ENCODE data around the gene EPHA5. TPM values are rescaled to one million over a fixed set of nuclear protein-coding genes. Genes with fewer than 3 reads are reported as not detected.

Gene EPHA5
- total RNA-seq, 4 donors from 2014 or later = 0.23 to 0.58 (median 0.37) TPM

GRCh38 chr4:65589331-65589730, 81.0 kb downstream of the EPHA5 start:
- 73% methylated on average over 1 of the region's 1 CpG for whole genome bisulfite sequencing
- no peaks in the 10 kb centered on the region for H3K27me3 ChIP-seq
- H3K4me1 ChIP-seq = no peaks in the 10 kb centered on the region
- no peaks in the 10 kb centered on the region for H3K9me3 ChIP-seq
- TF ChIP-seq POLR2A (IDR thresholded peaks at IDR 0.05; ENCODE audit: low read depth) (no peak), CTCF (IDR thresholded peaks at IDR 0.05) (no peak), POLR2AphosphoS5 (IDR thresholded peaks at IDR 0.05) (no peak), EP300 (IDR thresholded peaks at IDR 0.05) (no peak)
- no peak for DNase-seq (ENCODE audit: extremely low spot score)
- no peak overlapping the region for H3K4me3 ChIP-seq
- H3K36me3 ChIP-seq = no peaks in the 10 kb centered on the region
- intact Hi-C loops (cut with DNase I) = no loop called here
- no peak overlapping the region for H3K27ac ChIP-seq (replicated peaks in 1 of 4)

DNA sequence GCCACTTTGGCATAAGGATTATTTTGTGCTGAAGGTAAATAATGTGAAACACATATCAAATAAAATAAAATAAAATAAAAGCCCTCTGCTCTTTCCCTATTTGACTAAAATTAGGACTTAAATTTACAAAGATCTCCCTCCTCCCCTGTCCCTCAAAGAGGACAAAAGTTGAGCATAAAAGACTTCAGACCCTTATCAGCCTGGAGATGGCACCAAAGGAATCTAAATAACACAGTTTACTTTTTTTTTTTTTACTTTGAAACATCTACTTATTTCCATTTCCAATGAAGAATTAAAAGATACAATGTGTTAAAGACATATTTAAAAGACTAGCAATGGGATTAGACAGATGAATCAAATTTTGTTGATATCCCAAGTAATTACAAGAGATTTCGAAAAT, 89.7 kb downstream of the EPHA5 start:
- TF ChIP-seq CTCF (IDR thresholded peaks at IDR 0.05) = no peak
- TF ChIP-seq POLR2A (IDR thresholded peaks at IDR 0.05; ENCODE audit: low read depth) = no peak
- TF ChIP-seq EP300 (IDR thresholded peaks at IDR 0.05) = no peak
- TF ChIP-seq POLR2AphosphoS5 (IDR thresholded peaks at IDR 0.05) = no peak
- Histone ChIP-seq H3K27me3 (no peaks in the 10 kb centered on the region), H3K4me1 (no peaks in the 10 kb centered on the region), H3K36me3 (no peaks in the 10 kb centered on the region), H3K4me3 (no peak overlapping the region), H3K9me3 (no peaks in the 10 kb centered on the region), H3K27ac (replicated peaks in 1 of 4) (no peak overlapping the region)
- no peak for DNase-seq (ENCODE audit: extremely low spot score)
- intact Hi-C loops (cut with DNase I) = no loop called here
- WGBS = 95% methylated on average over 1 of the region's 1 CpG

DNA sequence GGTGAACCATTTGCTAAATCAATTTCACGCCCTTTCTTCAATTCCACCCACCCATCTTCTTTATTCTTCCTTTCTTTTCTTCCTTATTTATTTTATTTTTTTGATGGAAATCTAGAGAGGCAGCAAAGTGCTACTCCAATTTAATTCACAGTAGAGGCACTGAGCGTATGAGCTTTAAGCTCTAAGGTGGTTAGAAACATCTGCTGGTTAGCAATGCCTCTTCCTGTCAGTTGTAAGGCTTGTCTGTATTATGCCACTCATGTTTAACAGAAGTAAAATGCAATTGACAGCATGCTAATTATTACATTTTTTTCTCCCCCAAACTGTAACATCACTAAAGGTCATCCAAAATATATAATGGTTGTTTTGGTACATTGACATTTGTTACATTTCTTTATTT, 103.8 kb downstream of the EPHA5 start:
- Histone ChIP-seq H3K4me3 (no peak overlapping the region), H3K27me3 (no peaks in the 10 kb centered on the region), H3K4me1 (no peaks in the 10 kb centered on the region), H3K36me3 (no peaks in the 10 kb centered on the region), H3K27ac (replicated peaks in 1 of 4) (no peak overlapping the region), H3K9me3 (no peaks in the 10 kb centered on the region)
- TF ChIP-seq POLR2AphosphoS5 (IDR thresholded peaks at IDR 0.05) (no peak), POLR2A (IDR thresholded peaks at IDR 0.05; ENCODE audit: low read depth) (no peak), CTCF (IDR thresholded peaks at IDR 0.05) (no peak), EP300 (IDR thresholded peaks at IDR 0.05) (no peak)
- intact Hi-C loops (cut with DNase I) = no loop called here
- WGBS = 79% methylated on average over 2 of the region's 2 CpGs
- no peak for DNase-seq (ENCODE audit: extremely low spot score)

GRCh38 chr4:65561164-65561563, 109.1 kb downstream of the EPHA5 start:
- TF ChIP-seq CTCF (IDR thresholded peaks at IDR 0.05) (no peak), POLR2A (IDR thresholded peaks at IDR 0.05; ENCODE audit: low read depth) (no peak), EP300 (IDR thresholded peaks at IDR 0.05) (no peak), POLR2AphosphoS5 (IDR thresholded peaks at IDR 0.05) (no peak)
- DNase-seq (ENCODE audit: extremely low spot score) = no peak
- no peaks in the 10 kb centered on the region for H3K36me3 ChIP-seq
- no peaks in the 10 kb centered on the region for H3K9me3 ChIP-seq
- no peak overlapping the region for H3K27ac ChIP-seq (replicated peaks in 1 of 4)
- H3K4me1 ChIP-seq = no peaks in the 10 kb centered on the region
- no peak overlapping the region for H3K4me3 ChIP-seq
- intact Hi-C loops (cut with DNase I) = no loop called here
- no peaks in the 10 kb centered on the region for H3K27me3 ChIP-seq
- 62% methylated on average over 2 of the region's 2 CpGs for WGBS

- H3K27me3 ChIP-seq = no peaks in the 10 kb centered on the region
- H3K27ac ChIP-seq (replicated peaks in 1 of 4) = no peak overlapping the region
- no peaks in the 10 kb centered on the region for H3K36me3 ChIP-seq
- 38% methylated on average over 4 of the region's 4 CpGs for WGBS
- H3K9me3 ChIP-seq = no peaks in the 10 kb centered on the region
- H3K4me1 ChIP-seq = no peaks in the 10 kb centered on the region
- TF ChIP-seq POLR2A (IDR thresholded peaks at IDR 0.05; ENCODE audit: low read depth) (no peak), POLR2AphosphoS5 (IDR thresholded peaks at IDR 0.05) (no peak), CTCF (IDR thresholded peaks at IDR 0.05) (no peak), EP300 (IDR thresholded peaks at IDR 0.05) (no peak)
- no peak for DNase-seq (ENCODE audit: extremely low spot score)
- H3K4me3 ChIP-seq = no peak overlapping the region
- intact Hi-C loops (cut with DNase I) = no loop called here
Measured at GRCh38 chr4:65559270-65559669, 111.0 kb downstream of the EPHA5 start.
